Gastroesophageal sphincter (tissue), 3 donors: ENCODE results near the gene STK40.

Source experiments
- CTCF ChIP-seq, 4 experiments: fragments of 200-600 bp in 2 of 4; fragments of 450-650 bp in 2 of 4; sonication (generic) in 1 of 4; IDR thresholded peaks; one replicate each; pipeline ENCODE4 v1.5.1; 2017 to 2019; ENCODE audit warnings: antibody characterized with exemption in 4 of 4, mild to moderate bottlenecking in 2 of 4, moderate library complexity in 2 of 4
- EP300 ChIP-seq: sonication (generic); formaldehyde crosslinking; IDR thresholded peaks from one replicate; pipeline ENCODE4 v1.6.1; 2017; ENCODE audit warnings: antibody characterized with exemption, mild to moderate bottlenecking
- POLR2A ChIP-seq, 2 donors: fragments of 450-650 bp; IDR thresholded peaks; one replicate each; pipeline ENCODE4 v1.6.1; 2017; ENCODE audit warnings: antibody characterized with exemption in 2 of 2, mild to moderate bottlenecking in 2 of 2, moderate library complexity in 1 of 2
- POLR2AphosphoS5 ChIP-seq: sonication (generic); formaldehyde crosslinking; IDR thresholded peaks from one replicate; pipeline ENCODE4 v1.6.1; 2017; ENCODE audit warnings: antibody characterized with exemption

- TF ChIP-seq CTCF (IDR thresholded peaks at IDR 0.05) (no peak), POLR2A (IDR thresholded peaks at IDR 0.05) (no peak), POLR2AphosphoS5 (no peak), EP300 (no peak)
Measured at GRCh38 chr1:36354486-36354885, 31.2 kb downstream of the STK40 start.
